GM12878 (cell line): ENCODE results near the gene TIE1. TPM values are rescaled to one million over a fixed set of nuclear protein-coding genes. Genes with fewer than 3 reads are reported as not detected.

Source experiments
- ATAC-seq: fragments of 200-7000 bp; cut with Tn5 transposase; 3 replicates; pipeline ENCODE4 v1.9.1; 2020; ENCODE audit warnings: mild to moderate bottlenecking, moderate library complexity
- BruUV-seq: library from RNA; stranded (reverse); fragments of 400-500 nt; replicated peaks from 2 replicates; lab custom pipeline; 2021; lab: Mats Ljungman, UMichigan
- CTCF ChIA-PET: fragments of 300-600 bp; sonication (Branson Sonifier 250); formaldehyde crosslinking; extraction: SDS; loops from one replicate; lab custom pipeline; 2021; ENCODE audit warnings: inconsistent platforms; lab: Yijun Ruan, JAX
- POLR2A ChIA-PET: fragments of 350-600 bp; formaldehyde crosslinking; extraction: SDS; loops from one replicate; lab custom pipeline; 2021; ENCODE audit warnings: inconsistent platforms; lab: Charles Lee
- RAD21 ChIA-PET: fragments of 300-600 bp; sonication (Branson Sonifier 250); formaldehyde crosslinking; loops from one replicate; lab custom pipeline; 2023; ENCODE audit warnings: antibody characterized with exemption; ENCODE audit not compliant: unreplicated experiment; lab: Charles Lee
- SMC1A ChIA-PET: fragments of 300-600 bp; sonication (Branson Sonifier 250); formaldehyde crosslinking; loops from one replicate; lab custom pipeline; 2023; ENCODE audit not compliant: unreplicated experiment, uncharacterized antibody; lab: Charles Lee
- DNase-seq: peaks from one replicate; pipeline ENCODE4 v3.0.0-alpha.2; 2011; ENCODE audit warnings: low read depth, low spot score
- FAIRE-seq: peaks from 3 replicates; lab custom pipeline; 2011; peaks lifted over from hg19 to GRCh38; lab: Jason Lieb, UNC
- H2AFZ ChIP-seq: 2 replicates; pipeline ENCODE4 v1.6.0; 2011; ENCODE audit warnings: low read depth, low read length, control low read depth; ENCODE audit not compliant: control insufficient read depth
- H3K27ac ChIP-seq: 2 replicates; pipeline ENCODE4 v1.5.1; 2011; ENCODE audit warnings: control low read depth; ENCODE audit not compliant: control insufficient read depth, insufficient read depth
- H3K27me3 ChIP-seq, 2 experiments: replicated peaks in 1 of 2; 2 replicates each; pipeline versions ENCODE4 v1.6.0 to v1.6.1; 2011; ENCODE audit warnings: low read length in 1 of 2; ENCODE audit not compliant: control insufficient read depth in 2 of 2, insufficient read depth in 2 of 2
- H3K36me3 ChIP-seq, 2 experiments: 2 replicates each; pipeline ENCODE4 v1.5.1; 2011; ENCODE audit warnings: low read length in 1 of 2; ENCODE audit not compliant: control insufficient read depth in 2 of 2, insufficient read depth in 2 of 2
- H3K4me1 ChIP-seq: 2 replicates; pipeline ENCODE4 v1.6.1; 2011; ENCODE audit warnings: mild to moderate bottlenecking, low read length, moderate library complexity, mixed read lengths; ENCODE audit not compliant: control insufficient read depth, insufficient read depth
- H3K4me2 ChIP-seq: 2 replicates; pipeline ENCODE4 v1.6.0; 2011; ENCODE audit warnings: control low read depth; ENCODE audit not compliant: control insufficient read depth, insufficient read depth
- H3K4me3 ChIP-seq: fragments of 200-600 bp; sonication (generic); 2 replicates; pipeline ENCODE4 v1.5.1; 2016
- H3K79me2 ChIP-seq: 2 replicates; pipeline ENCODE4 v1.6.0; 2011; ENCODE audit warnings: low read length; ENCODE audit not compliant: control insufficient read depth, insufficient read depth
- H3K9ac ChIP-seq: 2 replicates; pipeline ENCODE4 v1.8.0; 2011; ENCODE audit warnings: low read length, control low read depth, mixed read lengths; ENCODE audit not compliant: control insufficient read depth, insufficient read depth
- H3K9me3 ChIP-seq: replicated peaks from 3 replicates; pipeline ENCODE4 v1.5.1; 2011; ENCODE audit warnings: mild to moderate bottlenecking, low read length; ENCODE audit not compliant: control insufficient read depth, insufficient read depth
- H4K20me1 ChIP-seq: 2 replicates; pipeline ENCODE4 v1.6.0; 2011; ENCODE audit not compliant: control insufficient read depth, insufficient read depth
- ASH2L ChIP-seq: fragments of 300-600, 200-600 bp; sonication (generic); IDR thresholded peaks from 2 replicates; pipeline ENCODE4 v1.6.1; 2017; ENCODE audit warnings: low read depth, mild to moderate bottlenecking, borderline replicate concordance
- EED ChIP-seq: sonication (generic); IDR thresholded peaks from 2 replicates; pipeline ENCODE4 v1.6.1; 2016; ENCODE audit warnings: antibody characterized with exemption, low read depth
- SMAD5 ChIP-seq: IDR thresholded peaks from 2 replicates; pipeline ENCODE4 v1.6.1; 2016; ENCODE audit warnings: antibody characterized with exemption, low read depth
- SP1 ChIP-seq: IDR thresholded peaks from one replicate; pipeline ENCODE4 v1.6.1; 2011; ENCODE audit warnings: low read depth, low read length
- TCF3 ChIP-seq: IDR thresholded peaks from 2 replicates; pipeline ENCODE4 v1.6.1; 2012; ENCODE audit warnings: low read depth, mild to moderate bottlenecking, low read length, borderline replicate concordance; ENCODE audit not compliant: insufficient read depth
- ZNF207 ChIP-seq: fragments of 450-650 bp; IDR thresholded peaks from 2 replicates; pipeline ENCODE4 v1.6.1; 2014; ENCODE audit warnings: antibody characterized with exemption, mild to moderate bottlenecking, borderline replicate concordance
- WGBS: methylation state at CpG from one replicate; pipeline ENCODE4 v1.1.6; 2016; ENCODE audit warnings: low lambda C conversion rate; ENCODE audit not compliant: insufficient replicate concordance, insufficient coverage; ENCODE audit errors: missing lambda C conversion rate; 5-methylcytosine and 5-hydroxymethylcytosine counted together
- in situ Hi-C: fragments of 300-500 bp; cut with MboI; formaldehyde crosslinking; loops from 9 replicates; pipeline ENCODE4 v1.14.3; 2018; ENCODE audit warnings: mixed read lengths
- intact Hi-C: fragments of 100-400 bp; cut with micrococcal nuclease; formaldehyde crosslinking; loops from one replicate; pipeline ENCODE4 v1.14.2; 2022; ENCODE audit not compliant: unreplicated experiment
- polyA plus RNA-seq, 11 experiments: library from polyadenylated mRNA; depleted of rRNA in 4 of 11; unstranded in 6 of 11; stranded (reverse) in 5 of 11; fragments of >200 nt; fragmentation: Nextera tagmentation in 4 of 11; fragmentation: Illumina TruSeq in 1 of 11; extraction: Ambion mirVana in 4 of 11; extraction: Trizol in 1 of 11; gene quantifications; 1 replicate in 1 of 11; 2 replicates in 10 of 11; pipeline versions ENCODE4 v1.2.1 to v1.2.3, GENCODE V29; 2011 to 2016; ENCODE audit warnings: inconsistent platforms in 2 of 11, missing spikeins in 2 of 11, low read depth in 1 of 11
- total RNA-seq, 4 experiments: library from RNA; depleted of rRNA in 3 of 4; stranded (reverse); fragments of >200 nt in 3 of 4; fragmentation: Illumina TruSeq in 1 of 4; extraction: Trizol in 1 of 4; gene quantifications; 2 replicates each; pipeline versions ENCODE4 v1.2.1 to v1.2.3, GENCODE V29; 2013 to 2021
- TF ChIP-seq, protein P1 (sequence below): fragments of 450-650 bp; IDR thresholded peaks from 2 replicates; pipeline ENCODE4 v1.6.1; 2018; ENCODE audit warnings: mild to moderate bottlenecking, low read depth, moderate library complexity; ENCODE audit not compliant: partially characterized antibody
- TF ChIP-seq, protein P2 (sequence below): IDR thresholded peaks from 2 replicates; pipeline ENCODE4 v1.6.1; 2011; ENCODE audit warnings: low read depth, mild to moderate bottlenecking, low read length, moderate library complexity, borderline replicate concordance; ENCODE audit errors: extremely low read depth

The TIE1 gene
- total and polyA plus RNA-seq, 10 of the 15 experiments (the other 5 are each of a cell fraction or from before 2014, with no cell fraction given), result 0.26 to 3.9 (median 1.3) TPM

DNA sequence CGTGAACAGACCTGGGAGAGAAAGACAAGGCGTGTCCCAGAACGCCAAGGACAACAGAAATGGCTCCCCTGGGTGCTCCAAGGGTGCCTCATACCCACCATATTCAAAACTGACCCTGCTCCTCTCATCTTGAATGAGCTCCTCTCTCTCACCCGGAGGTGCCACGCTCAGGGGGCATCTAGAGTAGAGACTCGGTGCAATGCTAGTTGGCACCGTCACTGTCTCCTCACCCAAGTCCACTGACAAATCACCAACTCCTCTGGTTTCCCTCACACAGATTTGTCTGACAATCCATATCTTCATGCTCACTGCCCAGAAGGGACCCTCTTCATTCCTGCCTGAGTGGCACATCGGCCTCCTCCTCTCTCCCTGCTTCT lies 26.0 kb upstream of the TIE1 start (continued):
- TF ChIP-seq, protein P1, sequence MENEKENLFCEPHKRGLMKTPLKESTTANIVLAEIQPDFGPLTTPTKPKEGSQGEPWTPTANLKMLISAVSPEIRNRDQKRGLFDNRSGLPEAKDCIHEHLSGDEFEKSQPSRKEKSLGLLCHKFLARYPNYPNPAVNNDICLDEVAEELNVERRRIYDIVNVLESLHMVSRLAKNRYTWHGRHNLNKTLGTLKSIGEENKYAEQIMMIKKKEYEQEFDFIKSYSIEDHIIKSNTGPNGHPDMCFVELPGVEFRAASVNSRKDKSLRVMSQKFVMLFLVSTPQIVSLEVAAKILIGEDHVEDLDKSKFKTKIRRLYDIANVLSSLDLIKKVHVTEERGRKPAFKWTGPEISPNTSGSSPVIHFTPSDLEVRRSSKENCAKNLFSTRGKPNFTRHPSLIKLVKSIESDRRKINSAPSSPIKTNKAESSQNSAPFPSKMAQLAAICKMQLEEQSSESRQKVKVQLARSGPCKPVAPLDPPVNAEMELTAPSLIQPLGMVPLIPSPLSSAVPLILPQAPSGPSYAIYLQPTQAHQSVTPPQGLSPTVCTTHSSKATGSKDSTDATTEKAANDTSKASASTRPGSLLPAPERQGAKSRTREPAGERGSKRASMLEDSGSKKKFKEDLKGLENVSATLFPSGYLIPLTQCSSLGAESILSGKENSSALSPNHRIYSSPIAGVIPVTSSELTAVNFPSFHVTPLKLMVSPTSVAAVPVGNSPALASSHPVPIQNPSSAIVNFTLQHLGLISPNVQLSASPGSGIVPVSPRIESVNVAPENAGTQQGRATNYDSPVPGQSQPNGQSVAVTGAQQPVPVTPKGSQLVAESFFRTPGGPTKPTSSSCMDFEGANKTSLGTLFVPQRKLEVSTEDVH, result no peak
- no peak for TF ChIP-seq EED
- no peak for TF ChIP-seq ASH2L
- TF ChIP-seq SMAD5, result no peak

DNA sequence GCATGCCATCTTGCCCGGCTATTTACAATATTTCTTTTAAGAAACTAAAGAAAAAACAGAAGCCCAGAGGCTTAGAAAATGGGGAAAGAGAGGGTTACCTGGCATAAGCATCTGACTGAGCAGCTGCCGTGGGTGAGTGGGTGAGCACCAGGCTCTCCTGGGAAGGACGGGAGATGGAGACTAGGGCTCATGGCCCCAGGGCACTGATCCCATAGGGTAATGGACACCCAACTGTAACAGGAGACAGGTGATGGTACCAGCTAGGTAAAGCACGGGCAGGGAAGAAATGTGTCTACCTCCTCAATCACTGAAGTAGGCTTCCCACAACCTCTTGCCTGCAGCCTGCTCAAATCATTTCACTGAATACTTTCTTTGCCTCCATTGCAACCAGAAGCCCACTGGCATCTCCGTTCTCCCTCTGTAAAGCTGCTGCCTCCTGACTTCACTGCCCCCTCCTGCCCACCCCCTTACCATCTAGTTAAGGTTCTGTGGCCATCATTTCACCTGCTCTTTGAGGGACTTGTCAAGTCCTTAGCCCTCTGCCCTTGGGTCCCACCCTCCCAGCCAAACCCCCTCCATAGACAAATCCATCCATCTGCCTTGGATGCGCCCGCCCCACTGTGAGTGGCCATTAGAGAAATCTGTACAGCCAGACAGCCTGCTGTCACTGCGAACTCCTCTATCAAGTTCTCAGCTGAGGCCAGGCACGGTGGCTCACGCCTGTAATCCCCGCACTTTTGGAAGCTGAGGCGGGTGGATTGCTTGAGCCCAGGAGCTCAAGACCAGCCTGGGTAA lies 24.8 kb upstream of the TIE1 start:
- Histone ChIP-seq H3K4me3 (no peak overlapping the region), H3K9me3 (no peaks in the 10 kb centered on the region)
- 59% methylated on average over 12 of the region's 12 CpGs for WGBS
- CTCF ChIA-PET, result no interaction called here
- no peak for FAIRE-seq
- TF ChIP-seq TCF3 (no peak), ZNF207 (no peak), SP1 (no peak)
- TF ChIP-seq, protein P2, sequence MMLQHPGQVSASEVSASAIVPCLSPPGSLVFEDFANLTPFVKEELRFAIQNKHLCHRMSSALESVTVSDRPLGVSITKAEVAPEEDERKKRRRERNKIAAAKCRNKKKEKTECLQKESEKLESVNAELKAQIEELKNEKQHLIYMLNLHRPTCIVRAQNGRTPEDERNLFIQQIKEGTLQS, result no peak
- TF ChIP-seq, all 136 proteins: peak for 0
- intact Hi-C loops (no loop called here), in situ Hi-C loops (no loop called here)
- Histone ChIP-seq H3K36me3 (no peaks in the 10 kb centered on the region), H3K9ac (no peak overlapping the region), H3K79me2 (no peaks in the 10 kb centered on the region), H2AFZ (no peak overlapping the region), H3K27me3 (no peaks in the 10 kb centered on the region; a peak in 1 of 4 replicates), H3K27ac (no peak overlapping the region), H3K4me2 (no peak overlapping the region), H4K20me1 (no peaks in the 10 kb centered on the region), H3K4me1 (peaks cover 4% of the 10 kb centered on the region; the same call in 1 of the 2 replicates)
- ChIA-PET SMC1A (interaction anchor here (0.8 kb wide), 1 partner anchor 37 kb away, joined by 3 read pairs; no protein-coding TSS in a partner anchor), RAD21 (no interaction called here), POLR2A (no interaction called here)
- BruUV-seq, result no TSS peak
- DNase-seq (no peak), ATAC-seq (no peak)
